Measurements from ENCODE around the gene FAM83D.

FAM83D gene

DNA sequence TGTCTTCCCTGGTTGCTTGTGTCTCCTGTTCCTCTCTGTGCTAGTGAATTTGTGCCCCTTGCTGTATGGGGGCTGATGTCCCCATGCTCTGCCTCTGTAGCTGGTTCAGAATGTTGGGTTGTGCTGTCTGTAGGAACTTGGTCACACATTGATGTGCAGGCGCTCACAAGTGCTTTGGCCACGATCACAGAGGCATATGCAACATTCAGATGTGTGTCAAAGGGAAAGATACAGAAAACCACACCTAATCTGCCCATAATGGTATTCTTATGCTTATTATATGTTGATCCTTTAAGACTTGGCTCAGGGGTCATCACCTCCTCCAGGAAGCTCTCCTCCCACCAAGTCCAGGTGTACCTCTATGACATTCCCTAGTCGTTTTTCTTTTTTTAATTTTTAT, 18.8 kb downstream of the FAM83D start:
- DNase-seq (ENCODE audit: extremely low spot score) = no peak
- POLR2A ChIA-PET = no interaction called here
- CTCF ChIA-PET = interaction anchor here (3.2 kb wide), 1 partner anchor 11 kb away, joined by 9 read pairs; no protein-coding TSS in a partner anchor
- TF ChIP-seq, protein P1, sequence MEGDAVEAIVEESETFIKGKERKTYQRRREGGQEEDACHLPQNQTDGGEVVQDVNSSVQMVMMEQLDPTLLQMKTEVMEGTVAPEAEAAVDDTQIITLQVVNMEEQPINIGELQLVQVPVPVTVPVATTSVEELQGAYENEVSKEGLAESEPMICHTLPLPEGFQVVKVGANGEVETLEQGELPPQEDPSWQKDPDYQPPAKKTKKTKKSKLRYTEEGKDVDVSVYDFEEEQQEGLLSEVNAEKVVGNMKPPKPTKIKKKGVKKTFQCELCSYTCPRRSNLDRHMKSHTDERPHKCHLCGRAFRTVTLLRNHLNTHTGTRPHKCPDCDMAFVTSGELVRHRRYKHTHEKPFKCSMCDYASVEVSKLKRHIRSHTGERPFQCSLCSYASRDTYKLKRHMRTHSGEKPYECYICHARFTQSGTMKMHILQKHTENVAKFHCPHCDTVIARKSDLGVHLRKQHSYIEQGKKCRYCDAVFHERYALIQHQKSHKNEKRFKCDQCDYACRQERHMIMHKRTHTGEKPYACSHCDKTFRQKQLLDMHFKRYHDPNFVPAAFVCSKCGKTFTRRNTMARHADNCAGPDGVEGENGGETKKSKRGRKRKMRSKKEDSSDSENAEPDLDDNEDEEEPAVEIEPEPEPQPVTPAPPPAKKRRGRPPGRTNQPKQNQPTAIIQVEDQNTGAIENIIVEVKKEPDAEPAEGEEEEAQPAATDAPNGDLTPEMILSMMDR (IDR thresholded peaks at IDR 0.05; ENCODE audit: control extremely low read depth, extremely low read depth, low read depth, missing control alignments) = no peak

DNA sequence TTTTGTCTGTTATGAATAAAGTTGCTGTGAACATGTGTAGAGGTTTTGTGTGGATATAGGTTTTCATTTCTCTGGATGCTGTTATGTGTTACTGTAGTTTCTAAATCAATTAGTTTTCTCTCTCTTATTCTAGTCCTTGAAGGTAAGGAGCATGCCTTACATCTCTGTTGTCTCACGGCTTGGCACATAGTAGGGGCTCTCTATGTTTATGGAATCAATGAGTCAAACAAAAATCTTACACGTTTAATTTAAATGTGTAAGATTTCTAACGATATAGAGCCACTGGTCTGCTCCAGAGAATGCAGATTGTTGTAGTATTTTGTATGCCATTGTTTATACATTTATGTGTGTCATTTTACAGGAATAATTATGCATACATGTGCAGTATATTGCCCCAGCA, 20.6 kb downstream of the FAM83D start:
- TF ChIP-seq, protein P1 (IDR thresholded peaks at IDR 0.05; ENCODE audit: control extremely low read depth, extremely low read depth, low read depth, missing control alignments) = no peak
- no peak for DNase-seq (ENCODE audit: extremely low spot score)
- POLR2A ChIA-PET = no interaction called here
- CTCF ChIA-PET = no interaction called here

DNA sequence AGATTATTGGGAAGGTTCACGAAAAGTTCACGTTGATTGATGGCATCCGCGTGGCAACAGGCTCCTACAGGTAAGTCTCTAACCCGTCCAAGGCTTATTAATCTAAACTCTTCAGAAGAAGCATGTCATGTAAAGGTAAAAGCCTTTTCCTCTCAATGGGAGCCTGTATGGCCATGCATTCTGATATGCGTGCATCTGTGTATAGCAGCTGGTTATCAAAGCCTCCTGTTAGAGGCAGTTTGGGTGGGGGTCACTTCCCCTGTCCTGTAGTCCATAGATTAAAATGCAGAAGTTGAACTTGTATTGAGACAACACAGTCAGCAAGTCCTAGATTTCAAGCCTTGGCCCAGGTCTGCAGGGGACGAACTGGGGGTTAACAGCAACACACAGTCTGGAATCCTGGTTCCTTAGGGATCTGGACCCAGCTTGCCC, 21.7 kb downstream of the FAM83D start:
- CTCF ChIA-PET = no interaction called here
- TF ChIP-seq, protein P1 (IDR thresholded peaks at IDR 0.05; ENCODE audit: control extremely low read depth, extremely low read depth, low read depth, missing control alignments) = no peak

DNA sequence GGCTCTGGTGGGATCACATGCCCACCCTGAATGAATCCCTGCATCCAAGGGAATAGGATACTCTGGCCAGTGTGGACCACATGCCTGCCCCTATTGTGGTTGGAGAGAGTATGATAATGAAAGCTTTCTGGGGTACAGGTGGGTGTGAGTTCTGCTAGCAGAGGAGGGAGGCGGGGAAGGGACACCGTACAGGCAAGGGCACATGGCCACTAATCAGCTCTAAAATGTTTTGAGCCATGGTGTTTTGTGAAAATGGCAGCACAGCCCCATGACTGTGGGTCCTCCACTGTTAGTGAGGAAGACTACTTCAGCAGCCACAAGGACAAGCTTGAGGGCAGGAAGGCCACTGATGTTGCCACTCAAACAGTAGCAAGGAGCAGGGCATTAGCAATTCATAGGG, 24.0 kb downstream of the FAM83D start:
- ChIA-PET POLR2A (no interaction called here), CTCF (interaction anchor here (0.7 to 2.3 kb wide), 5 partner anchors 9 to 98 kb away, joined by 3 to 8 read pairs (median 4); no protein-coding TSS in a partner anchor)

More for the DNA sequence above, 21.7 kb downstream of the FAM83D start:
- no peak for DNase-seq (ENCODE audit: extremely low spot score)
- POLR2A ChIA-PET = no interaction called here

DNA sequence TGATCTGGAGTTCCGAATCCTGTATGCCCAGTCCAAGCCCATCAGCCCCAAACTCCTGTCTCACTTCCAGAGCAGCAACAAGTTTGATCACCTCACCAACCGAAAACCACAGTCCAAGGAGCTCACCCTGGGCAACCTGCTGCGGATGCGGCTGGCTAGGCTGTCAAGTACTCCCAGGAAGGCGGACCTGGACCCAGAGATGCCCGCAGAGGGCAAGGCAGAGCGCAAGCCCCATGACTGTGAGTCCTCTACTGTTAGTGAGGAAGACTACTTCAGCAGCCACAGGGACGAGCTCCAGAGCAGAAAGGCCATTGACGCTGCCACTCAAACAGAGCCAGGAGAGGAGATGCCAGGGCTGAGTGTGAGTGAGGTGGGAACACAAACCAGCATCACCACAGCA, 25.4 kb downstream of the FAM83D start:
- DNase-seq (ENCODE audit: extremely low spot score) = no peak
- CTCF ChIA-PET = interaction anchor here (0.8 to 2.3 kb wide), 4 partner anchors 10 to 97 kb away, joined by 3 to 8 read pairs (median 4); partner anchors contain the start of gene DHX35
- TF ChIP-seq, protein P1 (IDR thresholded peaks at IDR 0.05; ENCODE audit: control extremely low read depth, extremely low read depth, low read depth, missing control alignments) = no peak
- POLR2A ChIA-PET = no interaction called here

More for the DNA sequence above, 24.0 kb downstream of the FAM83D start:
- TF ChIP-seq, protein P1 (IDR thresholded peaks at IDR 0.05; ENCODE audit: control extremely low read depth, extremely low read depth, low read depth, missing control alignments) = no peak
- no peak for DNase-seq (ENCODE audit: extremely low spot score)

DNA sequence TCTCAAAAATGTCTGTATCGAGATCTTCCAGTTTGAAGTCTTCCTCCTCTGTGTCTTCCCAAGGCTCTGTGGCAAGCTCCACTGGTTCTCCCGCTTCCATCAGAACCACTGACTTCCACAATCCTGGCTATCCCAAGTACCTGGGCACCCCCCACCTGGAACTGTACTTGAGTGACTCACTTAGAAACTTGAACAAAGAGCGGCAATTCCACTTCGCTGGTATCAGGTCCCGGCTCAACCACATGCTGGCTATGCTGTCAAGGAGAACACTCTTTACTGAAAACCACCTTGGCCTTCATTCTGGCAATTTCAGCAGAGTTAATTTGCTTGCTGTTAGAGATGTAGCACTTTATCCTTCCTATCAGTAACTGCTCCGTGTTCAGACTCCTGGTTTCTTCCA, 25.9 kb downstream of the FAM83D start:
- ChIA-PET POLR2A (no interaction called here), CTCF (interaction anchor here (0.8 to 1.3 kb wide), 2 partner anchors 10 to 16 kb away, joined by 3 to 5 read pairs; partner anchors contain the start of gene DHX35)
- no peak for DNase-seq (ENCODE audit: extremely low spot score)
- TF ChIP-seq, protein P1 (IDR thresholded peaks at IDR 0.05; ENCODE audit: control extremely low read depth, extremely low read depth, low read depth, missing control alignments) = no peak

Data from GM10248 (cell line).